SU-DHL-6 (cell line): ENCODE results near the gene FAM156B.
"Not testable (repeated sequence)": the region's sequence is repeated elsewhere in the genome, so short reads cannot be mapped to it uniquely, and the experiment has no call there.

Experiments used
- EZH2phosphoT487 ChIP-seq: fragments of 200-600 bp; sonication (generic), shearing (Covaris generic); conservative IDR thresholded peaks from 2 replicates; pipeline ENCODE4 v1.6.1; 2018; ENCODE audit warnings: mild to moderate bottlenecking, antibody characterized with exemption, low read length, moderate library complexity, mixed read lengths
- TF ChIP-seq, protein P1 (sequence below): fragments of 200-600 bp; sonication (generic); IDR thresholded peaks from one replicate; pipeline ENCODE4 v1.5.1; 2017; ENCODE audit warnings: antibody characterized with exemption, mild to moderate bottlenecking, low read length, moderate library complexity; ENCODE audit not compliant: insufficient read depth, poor library complexity, severe bottlenecking

DNA sequence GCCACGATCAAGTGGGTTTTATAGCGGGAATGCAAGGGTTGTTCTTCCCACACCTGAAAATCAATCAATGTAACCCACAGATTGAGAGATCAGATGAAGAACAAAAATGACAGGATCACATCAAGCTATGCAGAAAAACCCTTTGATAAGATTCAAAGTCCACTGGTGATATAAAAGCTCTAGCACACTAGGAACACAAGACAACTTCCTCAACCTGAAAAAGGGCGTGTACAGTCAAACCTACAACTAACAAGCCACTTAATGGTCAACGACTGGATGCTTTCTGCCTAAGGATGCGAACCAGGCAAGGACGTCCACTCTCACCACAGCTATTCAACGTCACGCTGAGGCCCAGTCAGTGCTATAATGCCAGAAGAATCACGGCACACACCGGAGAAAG is 52.8 kb downstream of the FAM156B start:
- TF ChIP-seq, protein P1, sequence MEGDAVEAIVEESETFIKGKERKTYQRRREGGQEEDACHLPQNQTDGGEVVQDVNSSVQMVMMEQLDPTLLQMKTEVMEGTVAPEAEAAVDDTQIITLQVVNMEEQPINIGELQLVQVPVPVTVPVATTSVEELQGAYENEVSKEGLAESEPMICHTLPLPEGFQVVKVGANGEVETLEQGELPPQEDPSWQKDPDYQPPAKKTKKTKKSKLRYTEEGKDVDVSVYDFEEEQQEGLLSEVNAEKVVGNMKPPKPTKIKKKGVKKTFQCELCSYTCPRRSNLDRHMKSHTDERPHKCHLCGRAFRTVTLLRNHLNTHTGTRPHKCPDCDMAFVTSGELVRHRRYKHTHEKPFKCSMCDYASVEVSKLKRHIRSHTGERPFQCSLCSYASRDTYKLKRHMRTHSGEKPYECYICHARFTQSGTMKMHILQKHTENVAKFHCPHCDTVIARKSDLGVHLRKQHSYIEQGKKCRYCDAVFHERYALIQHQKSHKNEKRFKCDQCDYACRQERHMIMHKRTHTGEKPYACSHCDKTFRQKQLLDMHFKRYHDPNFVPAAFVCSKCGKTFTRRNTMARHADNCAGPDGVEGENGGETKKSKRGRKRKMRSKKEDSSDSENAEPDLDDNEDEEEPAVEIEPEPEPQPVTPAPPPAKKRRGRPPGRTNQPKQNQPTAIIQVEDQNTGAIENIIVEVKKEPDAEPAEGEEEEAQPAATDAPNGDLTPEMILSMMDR: not testable (repeated sequence)
- TF ChIP-seq EZH2phosphoT487: not testable (repeated sequence)
